Activated CD8-positive, alpha-beta memory T cell treated with anti-CD3 and anti-CD28 coated beads for 1 hour (primary cell): ENCODE results near the gene SMIM24.
"Not testable (repeated sequence)": the region's sequence is repeated elsewhere in the genome, so short reads cannot be mapped to it uniquely, and the experiment has no call there.

ENCODE experiments used
- DNase-seq, 2 donors: peaks; one replicate each; pipeline ENCODE4 v3.0.0-alpha.2; 2020; ENCODE audit warnings: low read depth in 1 of 2; ENCODE audit errors: extremely low read depth in 1 of 2

Gene SMIM24

DNA sequence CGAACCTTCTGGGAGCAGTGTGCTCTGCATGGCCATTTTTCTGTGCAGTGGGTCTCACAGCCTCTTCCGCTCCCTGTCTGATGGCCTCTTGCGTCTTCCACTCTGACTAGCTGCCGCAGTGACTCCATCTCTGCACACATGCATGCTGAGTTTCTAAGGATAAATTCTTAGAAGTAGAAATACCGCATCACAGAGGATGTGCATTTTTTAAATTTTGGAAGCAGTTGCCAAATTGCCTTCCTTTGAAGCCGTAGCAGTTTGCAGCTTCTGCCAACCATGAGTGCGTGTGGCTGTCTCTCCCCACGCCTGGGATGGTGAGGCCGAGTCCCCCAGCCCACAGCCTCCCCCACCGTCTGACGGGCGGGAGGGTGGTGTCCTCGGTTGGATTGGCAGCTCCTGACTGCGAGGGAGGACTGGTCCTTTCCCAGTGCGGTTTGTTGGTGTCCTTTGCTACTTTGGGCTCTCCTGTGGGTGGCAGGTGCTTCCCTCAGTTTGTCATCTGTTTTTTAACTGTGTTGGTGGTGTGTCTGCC lies 35.6 kb upstream of the SMIM24 start:
- DNase-seq: no peak

DNA sequence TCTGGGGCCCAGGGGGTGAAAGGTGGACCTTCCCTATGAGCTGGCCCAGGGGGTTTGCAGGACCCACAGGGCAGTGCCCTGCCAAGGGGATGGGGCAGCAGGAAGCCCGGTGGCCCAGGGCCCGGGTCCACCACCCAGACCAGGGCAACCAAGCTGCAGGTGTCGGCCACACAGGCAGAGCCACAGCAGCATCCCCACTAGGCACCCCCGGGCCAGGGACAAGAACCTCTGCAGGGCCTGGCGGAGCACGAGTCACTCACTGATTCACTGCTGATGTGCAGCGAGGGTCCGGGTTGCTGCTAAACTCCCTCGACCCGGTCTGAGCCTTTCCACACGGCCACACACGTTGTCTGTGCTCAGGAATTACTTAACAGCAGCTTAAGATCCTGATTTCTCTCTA lies 34.6 kb upstream of the SMIM24 start:
- DNase-seq: no peak

DNA sequence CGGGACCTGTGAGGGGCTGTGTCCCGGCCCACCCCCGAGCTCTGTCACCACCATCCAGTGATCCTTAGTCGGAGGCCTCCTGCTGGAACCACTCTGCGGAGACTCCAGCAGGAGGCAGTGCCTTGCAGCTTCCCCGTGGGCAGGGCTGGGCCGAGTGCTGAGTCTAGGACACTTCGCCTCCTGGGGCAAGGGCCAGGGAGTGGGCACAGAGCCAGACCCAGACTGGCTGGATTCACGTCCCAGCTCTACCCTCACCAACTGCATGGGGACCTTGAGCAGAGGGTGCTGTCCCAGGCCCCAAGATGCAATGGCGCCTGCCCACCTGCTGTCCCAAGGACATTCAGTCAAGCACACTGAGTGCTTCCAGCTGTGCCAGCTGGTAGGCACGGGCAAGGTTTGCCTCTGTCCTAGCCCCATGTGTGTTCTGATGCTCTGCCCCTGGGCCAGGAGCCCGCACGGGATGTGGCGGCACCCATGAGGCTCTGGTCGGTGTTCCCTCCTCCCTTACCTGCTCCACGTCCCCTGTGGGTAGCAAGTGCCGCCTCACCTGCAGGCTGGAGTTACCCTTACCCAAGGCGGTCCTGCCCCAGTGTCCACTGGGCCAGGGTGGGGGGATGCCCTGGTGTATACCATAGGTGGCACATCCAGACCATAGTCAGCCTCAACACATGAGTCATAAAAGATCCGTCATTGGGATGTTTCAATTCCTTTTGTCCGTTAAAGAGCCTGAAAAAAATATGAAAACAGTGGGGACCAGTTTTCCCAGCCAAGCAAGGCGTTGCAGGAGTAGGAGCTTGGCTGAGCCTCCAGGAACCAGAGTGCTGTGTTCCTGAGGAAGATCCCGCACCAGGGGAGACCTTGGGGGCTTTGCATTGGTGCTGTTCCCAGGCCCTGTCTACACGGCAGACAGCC lies 33.2 kb upstream of the SMIM24 start:
- DNase-seq: no peak

DNA sequence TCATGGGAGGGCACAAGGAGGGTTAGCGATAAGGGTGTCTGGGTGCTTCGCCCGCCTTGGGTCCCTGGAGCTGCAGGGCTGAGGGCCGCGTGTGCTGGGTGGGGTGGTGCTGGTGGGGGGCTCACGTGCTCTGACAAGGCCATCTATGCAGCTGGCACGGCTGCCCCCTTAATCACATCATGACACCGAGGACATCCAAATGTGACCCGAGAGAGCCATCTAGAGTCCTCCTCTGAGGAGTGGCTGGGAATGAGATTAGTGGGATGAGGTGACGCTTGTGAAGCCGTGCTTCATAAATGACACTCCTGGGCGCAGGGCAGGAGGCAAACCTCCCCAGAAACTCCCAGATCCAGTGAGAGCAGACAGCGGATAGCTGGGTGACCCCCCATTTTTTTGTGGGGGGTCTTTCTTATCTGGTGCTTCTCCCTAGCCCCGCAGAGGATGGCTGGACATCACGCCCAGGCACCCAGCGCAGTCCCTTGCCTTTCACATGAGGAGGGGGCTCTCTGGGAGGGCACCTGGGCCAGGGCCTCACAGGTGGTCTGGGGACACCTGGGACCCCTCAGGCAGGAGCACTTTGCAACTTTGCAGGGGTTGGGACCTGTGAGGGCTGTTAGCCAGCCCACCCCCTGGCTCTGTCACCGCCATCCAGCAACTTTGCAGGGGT lies 32.4 kb upstream of the SMIM24 start:
- no peak for DNase-seq

DNA sequence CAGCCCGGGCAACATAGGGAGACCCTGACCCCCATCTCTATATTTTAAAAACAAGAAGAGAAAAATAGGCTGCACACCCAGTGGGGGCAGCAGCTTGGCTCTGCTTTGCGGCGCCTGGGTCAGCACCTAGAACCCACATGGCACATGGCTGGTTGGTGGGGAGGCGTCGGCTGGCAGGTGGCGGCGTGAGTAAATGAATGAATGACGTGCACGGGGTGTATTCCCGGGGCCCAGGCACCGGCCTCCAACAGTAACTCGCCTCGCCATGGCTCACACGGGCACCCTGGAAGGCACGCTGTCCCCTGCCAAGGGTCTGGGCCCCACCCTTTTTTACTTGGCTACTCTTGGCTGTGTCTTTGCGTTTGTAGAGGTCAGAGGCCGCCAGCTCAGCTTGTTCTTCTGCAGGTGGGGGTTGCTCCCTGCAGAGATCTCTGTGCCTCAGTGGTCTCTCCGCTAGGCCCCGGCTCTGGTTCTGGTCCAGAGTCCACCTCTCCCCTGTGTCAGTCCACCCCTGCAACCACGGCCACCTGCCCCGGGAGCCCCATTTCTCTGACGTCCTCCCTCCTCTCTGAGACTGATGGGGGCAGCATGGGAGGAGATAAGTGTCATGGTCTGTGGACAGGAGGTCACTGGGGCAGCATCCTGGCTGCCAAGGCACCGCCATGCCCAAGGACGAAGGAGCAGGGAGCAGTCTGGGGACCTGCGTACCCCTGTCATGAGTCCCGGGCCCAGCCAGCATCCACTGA lies 31.4 kb upstream of the SMIM24 start:
- DNase-seq: no peak

DNA sequence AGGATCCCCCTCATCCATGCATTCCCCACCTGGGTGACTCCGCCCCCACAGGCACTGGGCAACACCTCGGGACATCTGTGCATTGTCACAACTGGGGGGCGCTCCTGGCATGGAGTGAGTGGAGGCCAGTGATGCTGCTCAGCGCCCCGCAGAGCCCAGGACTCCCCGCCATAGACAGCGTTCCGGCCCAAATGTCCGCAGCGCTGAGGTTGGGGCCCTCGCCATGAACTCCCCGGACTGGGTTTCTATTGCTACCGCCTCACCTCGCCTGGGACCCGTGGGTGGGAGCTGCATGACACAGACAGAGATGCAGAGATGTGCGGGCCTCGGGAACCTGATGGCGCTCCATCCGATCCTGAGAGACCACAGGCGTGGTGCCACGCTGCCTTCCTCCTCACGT lies 30.4 kb upstream of the SMIM24 start:
- DNase-seq: no peak

DNA sequence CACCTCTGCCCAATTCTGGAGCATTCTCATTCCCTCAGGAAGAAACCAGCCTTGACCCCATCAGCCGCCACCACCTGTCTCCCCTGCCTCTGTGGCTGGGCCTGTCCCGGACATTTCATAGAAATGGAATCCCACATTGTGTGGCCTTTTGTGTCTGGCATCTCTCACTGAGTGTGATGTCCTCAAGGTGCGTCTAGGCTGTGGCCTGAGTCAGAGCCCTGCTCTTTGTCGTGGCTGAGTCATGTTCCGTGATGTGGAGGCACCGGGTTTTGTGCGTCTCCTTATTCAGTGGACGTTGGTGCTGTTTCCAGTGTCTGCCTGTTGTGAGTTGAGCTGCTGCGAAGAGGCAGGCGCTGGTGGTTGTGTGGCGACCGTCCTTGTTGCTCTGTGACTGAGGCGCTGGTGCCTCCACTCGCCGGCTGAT lies 29.3 kb upstream of the SMIM24 start:
- DNase-seq: no peak

DNA sequence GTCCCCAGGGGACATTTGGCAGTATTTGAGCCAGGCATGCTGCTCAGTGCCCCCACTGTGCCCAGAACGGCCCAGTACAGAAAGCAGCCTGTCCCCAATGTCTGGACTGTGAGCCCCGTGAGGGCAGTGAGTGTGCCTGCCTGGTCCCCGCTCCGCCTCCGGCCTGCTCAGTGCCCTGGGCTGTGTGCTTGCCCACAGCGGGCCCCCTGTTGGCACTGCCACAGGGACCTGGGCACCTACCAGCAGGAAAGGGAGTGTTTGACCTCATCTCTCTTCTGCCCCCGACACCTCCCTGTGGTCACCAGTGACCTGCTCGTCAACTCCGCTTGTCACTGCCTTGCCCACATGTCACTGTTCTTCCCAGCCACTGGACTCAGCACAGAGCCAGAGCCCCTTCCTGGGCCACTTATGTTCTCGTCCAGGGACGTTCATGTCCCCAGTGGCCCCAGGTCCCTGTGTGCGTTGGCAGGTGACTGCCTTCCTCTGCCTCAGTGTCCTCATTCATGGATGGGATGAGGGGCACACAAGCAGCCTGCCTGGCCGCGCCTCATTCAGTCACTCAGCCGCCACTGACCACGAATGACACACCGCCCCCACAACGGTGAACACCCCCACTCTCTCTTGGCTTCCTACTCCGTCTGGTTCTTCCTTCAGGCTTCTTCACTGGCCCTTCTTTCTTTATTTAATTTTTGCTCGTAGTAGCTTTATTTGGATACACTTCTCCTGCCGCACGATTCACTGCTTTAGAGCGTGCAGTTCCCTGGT lies 28.6 kb upstream of the SMIM24 start:
- DNase-seq: no peak

DNA sequence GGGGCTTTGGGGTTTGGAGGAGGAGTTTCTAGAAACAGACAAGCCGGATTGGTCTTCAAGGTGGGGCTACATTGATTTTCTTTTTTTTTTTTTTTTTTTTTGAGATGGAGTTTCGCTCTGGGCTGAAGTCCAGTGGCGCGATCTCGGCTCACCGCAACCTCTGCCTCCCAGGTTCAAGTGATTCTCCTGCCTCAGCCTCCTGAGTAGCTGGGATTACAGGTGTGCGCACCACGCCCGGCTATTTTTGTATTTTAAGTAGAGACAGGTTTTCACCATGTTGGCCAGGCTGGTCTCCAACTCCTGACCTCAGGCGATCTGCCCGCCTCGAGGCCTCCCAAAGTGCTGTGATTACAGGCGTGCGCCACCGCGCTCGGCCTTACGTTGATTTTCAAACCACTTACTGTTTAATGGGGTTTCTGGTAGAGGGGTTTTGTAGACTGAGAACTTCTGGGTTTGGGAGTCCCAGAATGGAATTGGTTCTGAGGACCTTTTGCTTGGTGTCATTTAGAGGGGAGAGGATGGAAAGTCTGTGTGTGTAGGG lies 27.9 kb upstream of the SMIM24 start:
- DNase-seq: not testable (repeated sequence)

DNA sequence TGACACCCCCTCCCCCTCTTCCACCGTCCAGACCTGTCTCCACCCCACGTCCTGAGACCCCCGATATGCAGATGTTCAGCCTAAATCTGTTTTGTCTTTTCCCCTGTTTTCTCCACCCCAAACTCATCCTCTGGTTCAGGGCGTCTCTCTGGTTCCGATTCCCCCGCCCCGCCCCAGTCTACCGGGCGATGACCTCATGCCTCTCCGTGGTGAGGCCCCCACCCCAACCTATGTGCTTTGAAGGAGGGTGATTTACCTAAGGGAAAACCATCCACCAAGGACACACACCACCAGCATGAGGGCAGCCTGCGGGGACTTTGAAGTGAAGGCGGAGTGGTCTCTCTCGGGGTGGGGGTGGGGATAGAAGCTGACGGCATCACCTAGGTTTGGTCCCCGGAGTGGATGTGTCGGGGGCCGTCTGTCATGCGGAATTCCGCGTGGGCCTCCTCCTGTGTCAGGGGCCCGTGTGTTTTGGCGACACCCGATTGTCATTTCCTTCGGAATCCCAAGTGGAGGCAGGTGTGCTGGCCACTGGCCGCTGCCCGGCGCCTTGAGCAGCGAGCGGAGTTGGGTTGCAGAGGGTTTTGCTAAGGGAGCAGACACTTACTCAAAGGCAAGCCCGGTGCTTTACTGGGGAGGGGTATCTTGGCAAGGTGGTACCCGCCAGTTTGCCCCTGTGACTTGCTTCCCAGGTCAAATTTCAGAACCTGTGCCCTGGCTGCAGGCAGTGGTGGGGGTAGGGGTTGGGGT lies 27.2 kb upstream of the SMIM24 start:
- DNase-seq: peak in 1 of 2 donors; percentile 18

DNA sequence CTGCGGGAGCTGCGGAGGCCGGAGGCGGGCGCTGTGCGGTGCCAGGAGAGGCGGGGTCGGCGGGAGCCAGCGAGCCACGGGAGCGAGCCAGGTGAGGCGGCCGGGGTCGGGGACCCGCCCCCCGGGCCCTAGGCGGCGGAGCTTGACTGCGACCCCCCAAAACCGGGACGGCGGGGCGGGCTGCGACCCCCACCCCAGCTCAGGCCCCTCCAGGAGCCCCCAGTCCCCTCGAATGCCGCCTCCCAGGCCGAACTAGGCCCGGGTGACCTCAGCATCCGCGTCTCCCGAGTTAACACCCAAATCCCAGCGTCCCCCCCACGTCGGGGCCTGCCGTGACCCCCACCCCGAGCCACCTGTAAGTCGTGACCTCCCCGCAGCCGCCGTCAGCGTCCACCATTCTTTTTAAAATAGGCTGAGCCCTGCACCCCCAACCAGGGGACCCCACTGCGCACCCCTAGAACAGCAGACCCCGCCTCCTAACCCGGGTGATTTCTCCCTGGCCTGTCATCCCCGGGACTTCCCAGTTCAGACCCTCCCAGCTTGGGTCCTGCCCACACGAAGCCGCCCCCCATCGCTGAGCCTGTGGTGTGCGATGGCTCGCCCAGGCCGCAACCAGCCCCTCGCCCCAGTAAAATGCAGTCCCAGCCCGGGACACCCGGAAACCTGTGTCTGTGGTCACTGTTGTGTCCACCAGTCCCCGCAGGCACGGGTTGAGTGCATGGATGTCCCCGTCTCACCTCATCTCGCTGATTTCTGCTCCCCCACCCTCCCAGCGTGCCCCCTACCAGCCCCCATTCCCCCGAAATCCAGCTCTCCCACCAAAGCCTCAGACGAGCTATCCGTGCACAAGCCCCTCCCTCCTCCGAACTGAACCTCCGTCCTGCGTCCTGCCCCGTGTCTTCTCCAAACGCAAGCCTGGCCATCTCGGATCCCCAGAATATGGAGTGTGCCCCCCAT lies 26.3 kb upstream of the SMIM24 start:
- no peak for DNase-seq

DNA sequence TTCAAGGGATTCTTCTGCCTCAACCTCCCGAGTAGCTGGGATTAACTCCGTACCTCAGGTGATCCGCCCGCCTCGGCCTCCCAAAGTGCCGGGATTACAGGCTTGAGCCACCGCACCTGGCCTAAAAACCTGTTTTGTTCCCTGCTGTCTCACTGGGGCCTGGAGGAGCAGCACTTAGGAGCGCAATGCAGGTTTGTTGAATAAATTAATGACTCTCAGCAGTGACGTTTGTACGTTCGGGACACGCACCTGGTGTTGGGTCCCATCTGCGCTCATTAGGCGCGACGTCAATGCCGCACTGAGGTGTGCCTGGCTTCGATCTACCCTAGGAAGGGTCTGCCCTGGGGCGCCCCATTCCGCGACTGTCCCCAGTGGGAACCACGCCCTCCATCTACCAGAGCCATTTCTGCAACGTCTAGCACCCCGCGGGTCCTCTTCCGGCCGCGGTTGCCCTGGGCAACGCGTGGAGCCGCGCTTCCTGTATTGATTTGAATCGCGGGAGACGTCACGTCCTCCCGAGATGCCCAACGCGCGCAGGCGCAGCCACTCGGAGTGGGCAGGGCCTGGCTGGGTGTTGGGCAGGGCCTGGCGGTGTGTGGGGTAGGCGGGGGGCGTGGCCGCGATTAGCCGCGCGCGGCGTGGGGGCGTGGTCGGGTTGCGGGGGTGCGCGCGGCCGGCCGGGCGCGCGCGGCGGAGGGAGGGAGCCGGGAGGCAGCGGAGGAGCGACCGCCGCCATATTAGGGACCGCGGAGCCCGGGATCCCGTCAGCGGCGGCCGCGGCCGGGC lies 25.5 kb upstream of the SMIM24 start, which contains the start of gene FZR1:
FZR1 (plus strand) TSS at position 714 of the 786 bp plus-strand sequence. CDS start 16,679 bp downstream, outside the sequence.
- peak; percentile 98 to 99 for DNase-seq

DNA sequence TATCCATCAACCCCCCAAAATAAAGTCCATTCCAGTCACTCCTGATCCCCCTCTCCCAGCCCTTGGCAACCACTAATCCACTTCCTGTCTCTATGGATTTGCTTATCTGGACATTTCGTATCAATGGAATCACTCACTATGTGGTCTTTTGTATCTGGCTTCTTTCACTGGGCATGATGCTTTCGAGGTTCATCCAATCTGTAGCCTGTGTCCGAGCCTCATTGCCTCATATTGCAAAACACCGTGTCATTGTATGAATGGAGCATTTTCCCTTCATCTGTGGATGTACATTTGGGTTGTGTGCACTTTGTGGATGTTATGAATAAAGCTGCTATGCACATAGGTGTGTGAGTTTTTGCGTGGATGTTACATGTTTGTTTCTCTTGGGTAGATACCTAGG lies 24.4 kb upstream of the SMIM24 start:
- DNase-seq: no peak

DNA sequence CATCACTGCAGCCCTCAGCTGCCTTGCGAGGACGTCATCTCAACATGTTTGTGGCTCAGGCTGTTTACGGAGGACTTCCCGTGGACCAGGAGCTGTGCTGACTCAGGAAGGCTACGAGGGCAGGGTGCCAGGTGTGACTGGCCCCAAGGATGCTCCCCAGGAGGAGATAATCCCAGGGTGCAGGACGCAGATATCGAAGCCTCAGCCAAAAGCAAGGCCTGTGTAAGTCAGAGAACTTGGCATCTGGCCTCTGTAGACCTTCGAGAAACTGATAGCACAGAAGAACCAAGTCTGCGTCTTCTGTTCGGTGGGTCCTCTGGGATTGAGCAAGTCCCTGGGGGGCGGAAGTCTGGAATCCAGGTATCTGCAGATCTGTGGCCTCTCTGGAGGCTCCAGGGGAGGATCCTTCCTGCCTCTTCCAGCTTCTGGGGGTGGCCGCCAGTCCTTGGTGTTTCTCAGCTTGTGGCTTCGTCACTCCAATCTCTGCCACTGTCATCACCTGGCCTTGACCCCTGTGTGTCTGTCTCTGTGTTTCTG lies 22.8 kb upstream of the SMIM24 start:
- DNase-seq: no peak

DNA sequence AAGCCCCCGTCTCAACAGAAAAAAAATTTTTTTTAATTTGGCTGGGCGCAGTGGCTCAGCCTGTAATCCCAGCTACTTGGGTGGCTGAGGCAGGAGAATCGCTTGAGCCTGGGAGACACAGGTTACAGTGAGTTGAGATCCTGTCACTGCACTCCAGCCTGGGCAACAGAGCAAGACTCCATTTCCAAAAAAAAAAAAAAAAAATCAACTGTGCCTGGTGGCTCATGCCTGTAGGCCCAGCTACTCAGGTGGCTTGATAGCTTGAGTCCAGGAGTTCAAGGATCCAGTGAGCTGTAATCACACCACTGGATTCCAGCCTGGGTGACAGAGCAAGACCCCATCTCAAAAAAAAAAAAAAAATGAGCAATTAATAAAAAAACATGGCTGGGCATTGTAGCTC lies 21.5 kb upstream of the SMIM24 start:
- DNase-seq: no peak

DNA sequence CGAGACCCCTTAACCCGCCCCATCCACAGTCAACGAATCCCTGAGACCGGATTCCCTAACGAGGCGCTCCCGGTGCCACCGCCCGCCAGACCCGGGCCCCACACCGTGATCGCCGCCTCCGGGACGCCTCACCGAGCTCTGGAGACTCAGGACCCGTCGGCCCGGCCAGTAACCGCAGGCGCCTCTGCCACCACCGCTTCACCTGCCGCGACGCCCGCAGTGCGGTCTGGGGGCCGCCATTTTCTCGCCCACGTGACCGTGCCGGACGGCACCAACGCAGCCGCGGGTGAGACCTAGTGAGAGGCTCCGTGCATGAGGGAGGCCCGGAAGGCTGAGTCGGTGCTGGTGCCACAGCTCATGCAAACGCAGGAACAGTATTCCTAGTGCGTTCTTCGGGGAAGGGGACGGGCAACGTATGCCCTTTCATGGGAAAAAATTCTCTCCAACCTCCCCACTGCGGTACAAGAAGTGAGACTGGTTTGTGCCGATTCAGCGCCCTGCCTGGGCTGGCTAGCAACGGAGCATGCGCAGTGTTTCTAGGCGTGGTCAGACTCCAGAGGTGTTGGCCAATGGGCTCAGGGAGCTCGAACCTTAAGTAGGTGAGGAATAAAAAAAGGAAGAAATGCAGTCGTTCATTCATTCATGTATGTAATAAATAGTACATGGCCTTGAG lies 20.2 kb upstream of the SMIM24 start, which contains the start of gene DOHH:
DOHH (minus strand) TSS at position 246 of the 673 bp plus-strand sequence. CDS start 3,860 bp downstream, outside the sequence.
- DNase-seq: peak; percentile 91 to 95
